GM21390 (cell line): Measurements from ENCODE around the gene NEDD9.

Experiments
- ATAC-seq: cut with Tn5 transposase; IDR thresholded peaks from one replicate; pipeline ENCODE4 v1.9.1; 2021; ENCODE audit not compliant: unreplicated experiment

Gene NEDD9

DNA sequence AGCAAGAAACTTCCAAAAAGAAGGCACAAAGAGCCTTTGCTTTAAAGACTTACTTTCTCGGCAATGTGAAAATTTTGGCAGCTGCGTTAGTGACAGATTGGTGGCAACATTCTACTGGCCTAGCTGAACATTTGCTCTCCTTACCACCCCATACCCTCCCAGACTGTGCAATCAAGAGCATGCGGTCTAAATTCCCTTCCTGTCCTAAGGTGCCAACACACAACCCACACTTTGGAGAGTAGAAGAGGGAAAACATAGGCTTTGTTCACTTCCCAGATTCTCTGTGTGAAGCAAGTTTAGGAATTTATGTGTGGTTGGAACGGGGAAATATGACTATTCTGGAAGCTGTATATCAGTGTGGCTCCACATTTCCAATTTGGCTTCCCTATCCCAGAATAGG lies 29.8 kb upstream of the NEDD9 start:
- ATAC-seq = no peak

DNA sequence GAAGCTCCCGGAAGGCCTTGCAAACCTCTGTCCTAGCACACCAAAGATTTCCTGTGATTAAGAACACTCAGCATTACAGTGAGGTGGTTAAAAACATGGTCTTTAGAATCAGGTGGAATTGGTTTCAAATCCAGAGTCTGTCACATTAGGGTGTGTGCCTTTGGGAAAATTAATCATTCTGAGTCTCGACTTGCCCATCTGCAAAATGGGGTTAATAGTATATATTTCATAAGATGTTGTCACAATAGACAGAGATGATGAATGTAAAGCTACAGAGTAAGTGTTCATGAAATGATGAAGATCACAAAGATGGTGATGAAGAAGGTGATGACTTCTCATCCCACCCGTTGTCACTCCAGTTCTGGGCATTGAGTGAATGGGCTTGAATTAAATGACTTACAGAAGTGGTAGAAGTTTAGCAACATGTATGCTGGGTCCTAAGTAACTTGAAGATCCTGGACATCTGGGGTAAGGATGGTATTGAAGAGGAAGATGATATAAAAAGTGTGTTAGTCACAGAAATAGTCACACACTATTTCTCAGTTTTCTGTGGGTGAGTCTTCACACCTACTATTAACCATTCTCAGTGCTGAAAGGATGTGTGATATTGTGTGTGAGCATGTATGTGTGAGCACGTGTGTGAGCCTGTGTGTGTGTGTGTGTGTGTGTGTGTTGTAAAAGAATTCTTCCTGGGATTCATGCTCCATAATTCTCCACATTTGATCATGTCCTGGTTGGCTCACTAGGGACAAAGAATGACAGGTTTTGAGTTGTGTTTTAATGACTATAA lies 28.0 kb upstream of the NEDD9 start:
- no peak for ATAC-seq

DNA sequence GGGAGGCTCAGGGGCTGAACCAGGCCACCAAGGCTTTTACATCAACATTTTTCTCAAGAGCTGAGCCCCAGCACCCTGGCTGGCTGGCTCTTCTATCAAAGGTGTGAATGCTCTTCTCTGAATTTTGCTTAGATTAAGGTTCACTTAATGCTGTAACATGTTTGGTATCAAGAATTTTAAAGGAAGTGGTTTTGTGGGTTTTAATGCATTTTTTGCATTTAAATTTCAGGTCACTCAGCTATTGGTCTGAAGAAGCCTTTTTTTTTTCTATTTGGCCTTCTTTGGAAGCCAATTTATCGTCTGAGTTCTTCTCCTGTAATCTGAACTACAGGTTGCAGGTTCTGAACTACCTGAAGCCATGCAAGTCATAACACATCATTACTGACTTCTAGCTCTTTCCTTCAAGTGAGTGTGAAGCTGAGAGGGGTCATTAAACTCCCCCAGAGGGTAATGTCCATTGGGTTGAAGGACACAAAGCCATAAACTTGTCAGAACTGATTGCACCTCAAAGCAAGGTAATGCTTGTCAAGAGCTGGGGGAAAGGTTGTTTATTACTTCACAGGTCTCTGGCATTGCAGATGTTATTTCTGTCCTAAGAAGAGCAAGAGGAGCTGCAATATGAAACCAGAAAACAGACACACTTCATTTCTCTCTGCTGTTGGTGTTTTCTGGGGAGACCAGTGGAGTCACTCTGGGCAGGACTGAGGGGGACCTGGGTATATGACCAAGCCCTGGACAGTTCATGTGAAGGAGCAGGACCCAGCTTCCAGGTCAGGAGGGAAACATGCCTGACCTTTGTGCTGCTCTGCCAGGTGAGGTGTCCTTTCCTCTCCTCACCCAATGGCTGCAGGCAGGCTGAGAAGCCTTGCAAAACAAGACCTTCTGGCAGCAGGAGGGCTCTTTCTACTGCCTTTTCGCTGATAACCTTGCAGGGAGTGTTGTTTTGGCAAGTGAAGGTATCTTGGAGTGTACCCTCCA lies 26.1 kb upstream of the NEDD9 start:
- ATAC-seq = peak; percentile 82

DNA sequence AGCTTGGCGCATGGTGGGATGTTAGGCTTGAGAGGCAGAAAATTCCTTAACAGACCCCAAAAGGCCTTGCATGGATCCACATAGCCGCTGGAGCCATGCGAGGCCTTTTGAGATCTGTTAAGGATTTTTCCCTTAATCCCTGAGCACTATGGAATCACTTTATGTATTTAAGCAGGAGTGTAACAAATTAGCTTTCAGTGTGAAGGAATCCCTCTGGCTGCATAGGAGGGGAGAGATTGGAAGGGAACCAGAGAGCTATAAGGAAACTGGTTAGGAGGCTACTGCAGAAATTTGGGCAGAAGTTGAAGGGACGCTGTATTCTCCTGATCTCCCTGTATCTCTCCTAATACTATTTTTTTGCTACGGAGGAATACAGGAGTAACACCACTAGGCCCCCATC lies 23.1 kb upstream of the NEDD9 start:
- ATAC-seq = no peak

DNA sequence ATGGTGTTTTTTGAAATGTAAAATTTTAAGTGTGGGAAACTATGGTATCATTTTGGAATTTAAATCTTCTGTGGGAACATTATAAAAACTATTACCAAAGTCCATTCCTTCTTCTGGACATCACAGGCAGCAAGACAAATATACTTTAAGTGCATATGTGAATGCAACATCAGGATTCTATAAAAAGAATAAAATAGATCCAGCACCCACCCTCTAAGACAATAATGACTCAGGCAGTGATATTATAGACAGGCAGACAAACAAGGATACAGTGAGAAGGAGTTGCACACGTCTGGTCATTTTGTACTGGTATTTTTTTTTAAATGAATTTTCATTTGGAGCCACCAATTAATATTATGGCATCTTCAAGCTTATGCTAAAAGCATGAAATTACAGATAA lies 21.1 kb upstream of the NEDD9 start:
- no peak for ATAC-seq

DNA sequence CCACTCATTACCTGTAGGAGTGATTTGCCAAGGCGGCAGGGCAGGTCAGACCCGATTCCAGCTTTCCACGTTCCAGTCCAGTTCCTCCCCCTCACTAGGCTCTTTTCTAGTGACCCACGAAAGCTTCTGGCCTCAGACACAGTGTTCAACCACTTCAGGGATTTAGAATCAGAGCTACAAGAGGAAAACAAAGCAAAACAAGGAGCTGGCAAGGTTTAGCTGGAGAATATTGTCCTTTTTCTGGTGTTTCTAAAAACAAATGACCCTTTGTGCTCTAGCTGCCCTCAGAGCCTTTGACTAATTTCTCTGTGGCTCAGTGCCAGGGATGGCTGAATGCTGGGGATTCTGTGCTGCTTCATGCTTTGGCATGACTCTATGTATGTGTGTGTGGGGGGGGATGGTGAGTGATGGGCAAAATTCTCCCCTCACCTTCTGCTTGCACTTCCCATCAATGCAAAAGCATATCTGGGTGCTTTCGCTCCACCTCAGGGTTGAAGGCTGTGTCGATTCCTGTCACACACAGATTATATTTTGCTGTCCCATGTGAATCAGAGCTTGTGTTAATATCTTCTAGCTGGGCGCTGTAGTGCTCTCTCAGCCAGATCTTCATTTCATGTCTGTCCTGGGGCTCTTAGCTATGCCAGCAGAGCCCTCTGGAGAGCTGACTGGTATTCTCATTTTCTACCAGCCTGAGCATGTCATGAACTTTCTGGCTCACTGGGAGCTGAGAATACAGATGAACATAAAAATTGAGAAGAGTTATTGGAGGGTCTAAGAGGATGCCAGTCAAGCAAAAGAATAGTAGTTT lies 19.3 kb upstream of the NEDD9 start:
- no peak for ATAC-seq

DNA sequence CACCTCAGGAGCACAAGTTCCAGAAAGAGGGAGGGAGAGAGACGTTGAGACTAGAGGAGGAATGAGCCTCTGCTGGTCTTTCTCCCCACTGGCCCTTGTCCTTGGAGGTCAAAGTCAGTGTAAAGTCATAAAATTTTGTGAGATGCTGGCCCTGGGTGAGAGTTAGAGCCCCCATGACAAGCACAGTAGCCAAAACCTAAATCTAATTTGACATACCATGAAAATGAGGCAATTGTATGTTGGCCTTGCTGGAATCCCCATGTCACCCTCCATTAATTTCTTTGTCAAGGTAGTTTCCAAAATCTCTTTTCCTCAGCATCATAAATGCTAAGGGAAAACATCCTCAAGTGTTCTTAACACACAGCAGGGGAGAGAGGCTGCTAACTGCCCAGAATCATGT lies 17.6 kb upstream of the NEDD9 start:
- ATAC-seq = no peak

DNA sequence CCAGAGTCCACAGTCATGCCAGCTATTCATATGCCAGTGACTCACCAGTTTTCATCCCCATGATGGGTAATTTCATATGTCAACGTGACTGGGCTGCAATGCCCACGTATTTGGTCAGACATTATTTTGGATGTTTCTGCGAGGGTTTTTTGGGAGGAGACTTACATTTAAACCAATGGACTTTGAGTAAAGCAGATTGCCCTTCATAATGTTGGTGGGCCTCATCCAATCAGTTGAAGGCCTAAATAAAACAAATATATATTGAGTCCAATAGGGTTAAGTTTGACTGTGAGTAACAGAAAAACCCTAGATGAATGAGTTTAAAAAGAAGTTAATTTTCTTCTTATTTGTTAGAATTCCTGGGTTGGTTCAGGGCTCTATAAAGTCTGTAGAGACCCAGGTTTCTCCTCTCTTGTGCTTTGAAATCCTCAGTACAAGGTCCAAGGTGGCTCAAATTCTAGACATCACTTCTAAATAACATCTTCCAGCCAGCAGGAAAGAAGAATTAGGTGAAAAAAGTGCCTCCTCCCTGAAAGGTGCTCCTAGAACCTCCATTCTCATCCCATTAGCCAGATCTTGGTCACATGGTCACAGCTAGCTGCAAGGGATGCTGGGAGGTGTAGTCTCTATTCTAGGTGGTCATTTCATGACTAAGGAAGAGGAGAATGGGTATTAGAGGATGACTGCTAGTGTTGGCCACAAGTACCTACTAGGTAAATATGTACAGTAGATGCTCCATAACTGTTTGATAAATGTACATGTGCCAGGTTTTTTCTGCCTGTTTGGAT lies 16.7 kb upstream of the NEDD9 start:
- ATAC-seq = no peak

DNA sequence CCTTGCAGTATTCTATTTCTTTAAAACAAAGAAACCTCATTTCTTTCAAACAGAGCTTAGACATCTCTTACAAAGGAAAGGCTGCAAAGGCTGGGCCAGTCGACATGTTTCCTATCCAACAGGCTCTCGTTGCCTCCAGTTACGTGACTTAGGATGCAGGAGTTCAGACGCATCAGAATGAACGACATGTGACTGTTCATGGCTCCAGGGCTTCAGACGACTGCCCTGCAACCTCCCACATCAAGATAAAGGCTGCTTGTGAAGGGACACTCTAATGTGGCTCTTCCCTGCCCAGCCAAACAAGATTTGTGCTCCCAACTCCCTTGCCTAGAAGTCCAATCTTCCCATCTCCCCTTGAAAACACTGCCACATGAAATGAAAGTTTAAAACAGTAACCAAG lies 14.3 kb upstream of the NEDD9 start:
- no peak for ATAC-seq

DNA sequence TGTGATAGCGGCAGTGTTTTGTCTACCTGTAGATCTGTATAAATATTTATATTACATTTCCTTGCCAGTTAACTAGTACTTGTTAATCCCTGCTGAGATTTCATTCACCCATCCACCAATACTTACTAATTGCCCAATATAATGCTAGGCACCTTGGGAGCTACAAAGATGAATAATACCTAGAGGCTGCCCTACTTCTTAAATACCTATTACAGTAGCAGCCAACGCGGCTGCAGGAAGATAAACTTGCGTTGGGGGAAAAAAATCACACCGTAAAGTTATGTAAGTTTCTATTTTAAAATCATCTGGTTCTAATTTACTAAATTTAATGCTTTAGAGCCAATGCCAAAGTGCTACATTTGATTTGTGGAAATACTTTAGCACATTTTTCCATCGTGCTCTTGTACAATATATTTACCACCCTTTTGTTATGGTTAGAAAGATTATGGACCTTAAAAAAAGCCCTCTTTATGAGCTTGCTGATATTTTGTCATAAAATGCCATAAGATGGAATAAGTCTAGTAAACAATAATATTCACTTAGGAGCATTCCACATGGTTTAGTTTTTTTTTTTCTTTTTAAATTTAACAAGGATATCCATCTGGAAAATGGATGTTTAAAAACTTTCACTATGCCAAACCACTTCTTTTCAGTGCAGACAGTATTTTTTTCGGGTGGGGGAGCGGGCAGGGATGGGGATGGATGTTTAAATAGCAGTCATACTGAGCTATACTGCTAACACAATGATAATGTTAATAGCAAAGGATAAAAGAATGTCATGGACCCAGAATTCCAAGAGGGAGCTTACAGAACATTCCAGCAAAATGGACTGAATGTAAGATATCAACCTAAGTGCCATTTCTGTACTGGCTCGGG lies 13.2 kb upstream of the NEDD9 start:
- no peak for ATAC-seq

DNA sequence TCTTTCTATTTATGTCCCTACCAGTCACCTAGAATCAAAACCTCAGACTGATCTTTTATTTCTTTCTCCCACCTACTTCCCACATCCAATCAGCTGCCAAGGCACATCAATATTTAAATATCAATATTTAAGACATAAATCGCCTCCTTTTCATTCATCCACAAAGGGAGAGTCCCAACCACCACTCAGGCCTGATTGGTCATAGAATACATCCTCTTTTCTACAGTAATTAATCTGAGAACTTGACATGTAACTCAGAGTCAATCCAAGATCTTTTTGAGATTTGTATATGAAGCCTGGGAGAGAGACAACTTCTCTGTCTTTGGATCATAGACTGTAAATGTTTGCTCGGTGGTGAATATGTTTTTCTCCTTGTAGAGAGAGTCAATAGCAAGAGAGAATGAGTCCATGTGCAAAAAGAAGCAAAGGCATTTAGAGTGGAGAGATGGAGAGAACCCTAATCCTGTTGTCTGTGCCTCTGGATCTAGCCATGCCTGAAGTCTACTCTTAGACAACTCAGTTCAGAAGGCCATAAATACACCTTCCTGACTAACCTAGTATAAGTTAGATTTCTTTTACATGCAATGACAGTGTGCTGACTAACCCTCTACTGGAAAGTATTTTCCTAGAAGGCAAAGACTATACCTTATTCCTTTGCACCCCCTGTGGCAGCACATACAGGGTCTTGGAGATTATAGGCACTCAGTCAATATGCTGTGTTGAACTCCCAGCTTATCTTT lies 12.1 kb upstream of the NEDD9 start:
- no peak for ATAC-seq

DNA sequence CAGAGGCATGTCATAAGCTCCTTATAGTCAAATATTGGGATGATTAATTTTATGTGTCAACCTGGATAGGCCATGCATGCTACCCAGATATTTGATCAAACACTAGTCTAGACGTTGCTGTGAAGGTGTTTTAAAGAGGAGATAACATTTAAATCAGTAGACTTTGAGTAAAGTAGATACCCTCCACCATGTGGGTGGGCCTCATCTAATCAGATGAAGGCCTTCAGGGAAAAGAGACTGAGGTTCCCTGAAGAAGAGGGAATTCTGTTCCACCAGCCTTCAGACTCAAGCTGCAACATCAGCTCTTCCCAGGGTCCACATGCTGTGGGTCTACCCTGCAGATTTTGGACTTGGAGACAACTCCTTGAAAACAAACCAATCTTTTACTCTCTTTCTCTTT lies 11.4 kb upstream of the NEDD9 start:
- no peak for ATAC-seq

DNA sequence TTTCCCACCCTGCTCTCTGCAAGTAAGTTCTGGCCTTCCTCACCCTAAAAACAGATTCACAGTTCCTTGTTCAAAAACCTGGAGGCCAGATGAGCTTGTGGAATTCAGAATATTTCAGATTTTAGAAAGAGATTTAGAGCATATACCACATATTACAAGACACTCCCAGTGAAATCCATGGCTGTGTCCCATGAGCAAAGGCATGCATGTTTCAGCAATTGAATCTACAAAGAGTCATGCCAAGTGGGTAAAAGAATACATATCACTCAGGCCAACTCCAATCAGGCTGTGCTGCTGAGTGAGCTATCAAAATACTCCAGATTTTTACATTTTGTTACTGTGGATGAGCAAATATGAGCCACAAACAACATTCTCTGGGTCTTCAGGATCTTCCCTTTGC lies 10.2 kb upstream of the NEDD9 start:
- no peak for ATAC-seq

DNA sequence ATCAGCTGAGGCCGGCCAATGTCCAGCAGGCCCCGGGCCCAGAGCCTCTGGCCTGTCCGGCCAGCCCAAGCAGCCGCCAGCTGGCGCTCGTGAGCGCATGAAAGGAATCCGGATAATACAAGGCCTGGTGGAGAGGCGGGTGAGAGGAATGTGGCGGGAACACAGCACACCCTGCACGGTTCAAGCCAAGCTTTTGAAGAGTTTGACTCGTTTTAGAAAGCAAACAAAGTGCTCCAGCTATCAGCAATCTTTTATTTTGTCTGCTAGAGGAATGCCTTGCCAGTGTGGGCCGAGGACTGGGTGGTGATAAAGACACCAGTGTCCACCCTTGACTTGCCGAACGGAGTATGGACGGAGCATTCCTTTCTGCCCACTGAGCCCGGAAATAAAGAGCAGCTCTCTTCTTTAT lies 9.3 kb upstream of the NEDD9 start:
- no peak for ATAC-seq

DNA sequence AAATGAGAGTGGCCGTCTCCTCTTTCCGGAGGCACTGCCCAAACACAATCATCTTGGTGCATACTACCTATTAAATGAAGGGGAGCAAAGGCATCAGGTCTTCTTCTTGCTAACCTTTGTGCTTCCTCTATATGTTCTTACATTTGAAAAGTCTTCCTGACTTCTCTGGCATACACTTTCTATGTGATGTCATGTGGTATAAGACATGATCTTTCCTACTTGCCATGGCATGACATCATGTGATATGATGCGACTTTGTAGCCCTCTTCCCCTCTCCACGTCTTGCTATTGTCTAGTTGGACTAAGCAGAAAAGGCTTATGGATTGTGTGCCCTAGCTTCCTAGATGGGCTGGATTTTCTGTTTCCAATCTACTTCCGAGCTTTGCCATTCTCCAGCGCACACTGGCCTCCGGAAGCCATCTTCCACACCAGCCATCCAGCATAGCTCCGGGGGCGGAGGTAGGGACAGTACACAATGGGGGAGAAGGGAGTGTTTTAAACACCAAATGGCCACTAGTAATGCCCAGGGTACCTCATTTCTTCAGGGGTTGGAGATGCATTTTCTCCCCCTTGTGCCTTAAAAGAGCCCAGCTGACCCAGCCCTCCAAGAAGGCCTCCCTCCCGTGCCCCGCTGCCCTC lies 8.8 kb upstream of the NEDD9 start:
- ATAC-seq = no peak

DNA sequence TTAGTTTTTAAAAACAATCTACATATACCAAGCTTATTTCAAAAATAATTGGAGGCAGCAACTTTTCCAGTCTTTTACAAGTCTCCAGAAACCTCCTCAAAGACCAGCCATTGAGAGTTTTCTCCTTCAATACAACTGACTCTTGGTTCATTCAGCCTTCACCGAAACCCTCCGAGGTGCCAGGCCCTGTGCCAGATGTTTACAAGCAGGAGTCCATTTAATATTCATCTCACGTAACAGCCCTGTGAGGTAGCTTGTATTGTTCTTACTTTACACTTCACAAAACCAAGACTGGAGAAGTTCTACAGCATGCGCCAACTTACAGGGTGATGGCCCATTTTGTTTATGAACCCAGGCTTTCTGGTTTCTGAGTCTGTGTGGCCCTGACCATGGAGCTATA lies 5.5 kb upstream of the NEDD9 start:
- no peak for ATAC-seq

DNA sequence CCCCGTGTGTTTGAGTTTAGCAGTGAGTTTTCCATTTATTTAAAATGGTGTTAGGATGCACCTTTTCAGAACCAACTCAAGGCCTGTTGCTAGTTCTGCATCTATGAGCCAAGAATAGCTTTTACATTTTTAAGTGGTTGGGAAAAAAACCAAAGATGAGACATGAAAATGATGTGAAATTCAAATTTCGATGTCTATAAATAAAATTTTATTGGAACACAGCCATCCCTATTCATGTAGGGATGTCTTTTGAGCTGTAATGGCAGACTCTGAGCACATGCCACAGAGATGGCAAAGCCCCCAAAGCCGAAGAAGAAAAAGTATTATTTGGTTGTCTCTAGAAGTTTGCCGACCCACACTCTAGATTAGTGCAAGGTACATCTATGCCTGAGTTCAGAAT lies 5.0 kb upstream of the NEDD9 start:
- no peak for ATAC-seq

DNA sequence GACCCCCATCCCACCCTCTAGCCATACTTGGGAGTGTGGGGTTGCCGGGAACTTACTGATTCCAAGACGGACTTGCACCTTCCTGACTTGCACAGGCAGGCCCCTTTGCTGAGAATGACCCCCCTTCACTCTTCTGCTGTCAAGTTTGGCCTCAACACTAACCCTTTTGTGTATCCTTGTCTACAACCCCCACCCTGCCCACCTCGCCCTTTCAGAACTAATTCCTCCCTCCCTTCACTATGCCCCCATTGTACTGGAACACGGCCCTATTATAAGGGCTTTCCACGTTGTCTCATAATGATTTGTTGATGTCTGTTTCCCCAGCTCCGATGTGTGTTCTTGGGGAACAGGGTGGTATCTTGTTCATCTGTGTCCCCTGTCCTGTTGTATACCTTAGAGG lies 4.4 kb upstream of the NEDD9 start:
- ATAC-seq = no peak
